Ammon's horn (tissue), 1 donor: Measurements from ENCODE around the gene C6orf47.

Experiments used
- DNase-seq: peaks from one replicate; pipeline ENCODE4 v3.0.0-alpha.2; 2016; ENCODE audit warnings: low spot score

The C6orf47 gene

DNA sequence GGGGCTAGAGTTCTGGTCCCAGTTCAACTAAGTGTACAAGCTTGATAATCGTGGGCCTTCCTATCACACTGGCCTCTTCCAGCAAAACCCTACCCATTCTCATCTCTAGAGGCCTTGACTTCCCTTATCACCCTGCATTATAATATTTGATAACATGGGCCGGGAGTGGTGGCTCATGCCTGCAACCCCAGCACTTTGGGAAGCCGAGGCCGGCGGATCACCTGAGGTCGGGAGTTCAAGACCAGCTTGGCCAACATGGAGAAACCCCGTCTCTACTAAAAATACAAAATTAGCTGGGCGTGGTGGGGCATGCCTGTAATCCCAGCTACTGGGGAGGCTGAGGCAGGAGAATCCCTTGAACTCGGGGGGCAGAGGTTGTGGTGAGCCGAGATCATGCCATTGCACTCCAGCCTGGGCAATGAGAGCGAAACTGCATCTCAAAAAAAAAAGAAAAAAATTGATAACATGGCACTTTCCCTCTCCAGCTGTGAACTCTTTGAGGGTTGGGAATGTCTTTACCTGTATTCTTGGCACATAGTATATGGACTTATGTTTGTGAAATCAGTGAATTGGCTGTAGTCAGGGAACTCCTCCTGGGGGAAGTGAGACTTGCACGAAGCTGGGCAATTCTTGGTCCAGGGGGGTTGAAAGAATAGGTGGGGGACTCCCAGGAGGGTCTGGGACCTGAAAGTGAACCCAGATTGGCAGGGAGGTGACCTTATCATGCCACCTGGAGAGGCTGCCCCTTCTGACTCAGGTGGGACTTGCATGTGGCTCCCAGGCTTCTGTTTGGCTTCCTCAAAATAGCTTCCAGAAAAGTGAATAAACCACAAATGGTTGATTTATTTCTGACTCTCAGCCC is 915 bp upstream of the C6orf47 start:
- no peak for DNase-seq

DNA sequence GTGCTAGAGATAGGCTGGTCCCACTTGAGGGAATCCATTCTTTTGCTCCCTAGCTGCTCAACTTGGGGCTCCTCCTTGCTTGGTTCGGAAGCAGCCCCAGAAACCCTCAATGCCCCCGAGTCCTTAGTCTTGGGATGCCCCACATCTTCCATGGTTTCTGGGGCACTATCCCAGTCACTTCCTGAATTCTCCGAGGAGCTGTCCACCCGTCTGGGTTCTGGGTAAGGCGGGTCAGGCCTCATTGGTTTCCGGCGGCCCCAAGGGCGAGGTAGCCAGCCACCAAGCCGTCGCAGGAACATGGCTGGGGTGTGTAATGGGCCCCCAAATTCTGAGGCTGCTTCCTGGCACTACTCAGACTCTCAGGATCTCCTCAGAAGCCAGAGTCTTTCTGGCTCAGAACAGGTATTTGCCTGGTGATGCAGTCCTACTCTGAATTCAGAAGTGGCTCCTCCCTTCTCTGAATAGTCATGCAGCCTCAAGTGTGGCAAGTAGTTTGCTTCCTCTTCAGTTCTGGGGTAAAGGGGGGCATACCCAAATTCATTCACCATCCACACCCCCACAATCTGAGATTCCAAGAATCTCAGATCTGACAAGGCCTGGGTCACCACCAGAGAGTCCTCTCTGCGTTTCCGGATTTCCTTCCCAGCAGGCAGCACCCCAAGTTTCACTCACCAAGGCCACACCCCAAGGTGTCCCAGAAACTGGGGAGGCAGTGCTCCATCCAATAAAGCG is 763 bp downstream of the C6orf47 start:
- DNase-seq, result no peak

- no peak for DNase-seq
Measured at GRCh38 chr6:31658983-31659648, 1.5 kb downstream of the C6orf47 start.

GRCh38 chr6:31658158-31658688 is 2.4 kb downstream of the C6orf47 start:
- no peak for DNase-seq

DNA sequence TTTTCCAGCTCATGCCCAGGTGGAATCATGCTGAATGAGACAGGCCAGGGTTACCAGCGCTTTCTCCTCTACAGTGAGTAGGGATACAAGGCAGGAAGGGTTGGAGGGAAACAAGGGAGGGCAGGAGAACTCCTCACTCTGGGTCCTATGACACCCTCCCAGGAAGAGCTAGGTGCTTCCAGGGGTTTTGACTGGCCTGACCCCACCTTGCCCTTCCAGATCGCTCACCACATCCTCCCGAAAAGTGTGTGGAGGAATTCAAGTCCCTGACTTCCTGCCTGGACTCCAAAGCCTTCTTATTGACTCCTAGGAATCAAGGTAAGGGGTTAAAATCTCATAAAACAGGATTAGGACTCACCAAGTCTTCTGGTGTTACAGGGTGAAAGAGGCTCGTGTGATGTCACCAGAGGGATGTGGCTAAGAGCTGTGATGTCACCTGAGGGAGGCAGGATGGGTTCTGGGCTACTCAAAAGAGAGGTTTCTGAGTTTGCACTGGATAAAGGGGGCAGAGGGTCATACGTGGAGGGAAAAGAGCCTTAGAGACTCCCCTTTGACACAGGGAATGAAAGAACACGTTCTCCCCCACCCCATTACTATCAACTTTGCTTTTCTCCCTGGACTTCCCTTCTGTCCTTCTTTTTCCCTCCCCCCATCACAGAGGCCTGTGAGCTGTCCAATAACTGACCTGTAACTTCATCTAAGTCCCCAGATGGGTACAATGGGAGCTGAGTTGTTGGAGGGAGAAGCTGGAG is 3.0 kb downstream of the C6orf47 start:
- no peak for DNase-seq

- no peak for DNase-seq
Measured at GRCh38 chr6:31655349-31656237, 5.0 kb downstream of the C6orf47 start, which contains the start of gene APOM. APOM (plus strand) TSS chr6:31655894; CDS start chr6:31655967, 73 bp downstream.

DNA sequence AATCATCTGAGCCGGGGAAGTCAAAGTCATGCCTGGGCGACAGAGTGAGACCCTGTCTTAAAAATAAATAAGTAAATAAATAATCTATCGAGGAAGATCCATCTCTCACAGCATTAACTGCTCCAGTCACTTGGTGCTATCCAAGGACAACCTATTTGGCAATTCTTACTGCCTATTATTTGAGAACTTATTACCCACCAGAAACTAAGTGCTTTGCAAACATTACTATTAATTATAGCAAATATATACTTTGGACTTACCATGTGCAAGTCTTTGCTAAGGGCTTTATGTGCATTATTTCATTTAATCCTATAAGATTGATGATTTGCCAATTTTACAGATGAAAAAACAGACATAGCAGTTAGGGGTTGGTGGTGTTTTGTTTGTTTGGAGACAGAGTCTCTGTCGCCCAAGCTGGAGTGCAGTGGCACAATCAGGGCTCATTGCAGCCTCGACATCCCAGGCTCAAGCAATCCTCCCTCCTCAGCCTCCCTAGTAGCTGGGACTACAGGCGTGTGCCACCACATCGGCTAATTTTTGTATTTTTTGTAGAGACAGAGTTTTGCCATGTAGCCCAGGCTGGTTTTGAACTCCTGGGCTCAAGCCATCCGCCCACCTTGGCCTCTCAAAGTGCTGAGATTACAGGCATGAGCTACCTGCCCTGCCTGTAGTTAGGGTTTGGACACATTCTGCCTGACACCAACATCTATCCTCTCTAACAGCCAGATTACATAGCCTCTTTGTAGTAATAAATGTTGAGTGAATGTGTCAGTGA is 5.8 kb downstream of the C6orf47 start:
- DNase-seq, result no peak

DNA sequence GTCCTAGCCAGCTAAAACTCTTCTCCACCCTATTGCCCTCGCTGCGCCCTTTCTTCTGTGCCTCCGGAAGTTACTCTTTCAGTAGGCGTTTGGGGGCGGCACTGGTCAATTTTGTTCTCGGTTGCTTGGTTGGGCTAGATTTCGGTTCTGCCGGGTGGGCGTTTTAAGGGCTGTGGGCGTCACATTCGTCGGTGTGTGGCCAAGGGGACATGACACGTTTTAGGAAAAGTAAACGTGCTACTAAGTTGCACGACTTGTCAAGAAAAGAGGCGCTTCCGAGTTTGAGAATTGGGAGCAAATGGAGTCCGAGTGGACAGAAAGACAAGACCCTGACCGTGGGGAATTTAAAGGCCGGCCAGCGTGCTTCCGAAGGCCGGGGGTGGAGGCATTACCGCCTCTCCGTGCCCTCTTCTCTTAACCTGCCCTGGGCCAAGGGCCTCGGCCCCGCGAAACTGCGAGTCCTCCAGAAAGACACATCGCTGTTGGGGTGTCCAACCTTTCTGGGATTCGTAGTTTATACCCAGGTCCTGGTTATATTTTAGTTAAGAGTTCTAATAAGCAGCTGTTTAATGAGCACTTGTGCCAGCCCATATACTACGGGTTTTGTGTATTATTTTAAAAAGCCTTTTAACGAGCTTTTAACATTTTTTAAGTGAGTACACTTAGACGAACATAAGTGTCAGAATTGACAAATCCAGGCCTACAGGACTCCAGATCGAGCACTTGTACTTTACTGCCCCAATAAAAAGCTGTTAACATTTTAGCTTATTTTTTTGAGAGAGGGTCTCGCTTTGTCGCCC is 7.5 kb downstream of the C6orf47 start:
- peak; percentile 92 for DNase-seq

DNA sequence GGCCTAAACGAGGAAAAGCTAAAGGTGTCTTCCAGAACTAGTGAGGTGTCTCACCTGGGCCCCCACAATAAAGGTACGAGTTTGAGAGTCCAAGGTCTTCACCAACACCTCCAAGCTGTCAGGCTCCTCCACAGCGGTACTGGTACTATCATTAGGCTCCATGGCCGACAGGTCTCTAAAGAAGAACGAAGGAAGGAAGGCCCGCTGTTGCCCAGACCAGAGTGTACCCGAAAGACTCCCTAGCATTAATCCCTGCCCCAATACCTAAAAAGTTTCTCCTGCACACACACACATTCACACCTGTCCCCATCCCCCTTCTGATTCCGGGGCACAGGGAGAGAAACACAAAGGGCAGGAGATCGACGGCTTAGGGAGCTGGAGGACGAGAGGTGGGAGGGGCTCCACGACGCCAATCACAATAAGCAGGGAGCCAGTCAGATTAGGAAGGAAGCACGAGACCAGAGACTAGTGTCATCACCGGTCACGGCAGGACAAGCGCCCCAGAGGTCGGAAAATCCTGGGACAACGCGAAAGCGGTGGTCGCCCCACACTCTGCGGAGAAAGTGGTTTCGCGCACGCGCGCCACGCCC is 8.9 kb downstream of the C6orf47 start:
- DNase-seq, result peak; percentile 79

DNA sequence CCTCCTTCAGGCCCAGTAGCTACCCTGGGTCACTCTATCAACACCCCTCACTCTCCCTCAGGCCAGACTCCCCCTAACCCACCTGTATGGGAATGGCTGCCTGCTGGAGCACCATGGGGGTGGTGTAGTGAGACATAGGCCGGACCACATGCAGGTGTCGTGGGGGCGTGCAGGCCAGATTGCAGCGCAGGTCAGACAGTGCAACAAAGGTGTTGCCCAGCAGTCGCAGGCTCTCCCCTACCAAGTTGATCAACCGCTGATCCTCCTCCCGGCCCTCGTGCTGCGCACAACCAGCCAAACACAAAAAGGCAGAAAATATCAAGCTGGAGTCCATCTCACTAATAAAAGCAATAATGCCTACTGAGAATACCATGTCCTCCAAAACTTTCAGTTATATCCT is 15.3 kb downstream of the C6orf47 start:
- DNase-seq, result no peak

GRCh38 chr6:31643818-31644454 is 16.6 kb downstream of the C6orf47 start:
- no peak for DNase-seq

- no peak for DNase-seq
Measured at GRCh38 chr6:31642798-31643570, 17.6 kb downstream of the C6orf47 start.

GRCh38 chr6:31641370-31641769 is 19.2 kb downstream of the C6orf47 start:
- DNase-seq, result no peak

DNA sequence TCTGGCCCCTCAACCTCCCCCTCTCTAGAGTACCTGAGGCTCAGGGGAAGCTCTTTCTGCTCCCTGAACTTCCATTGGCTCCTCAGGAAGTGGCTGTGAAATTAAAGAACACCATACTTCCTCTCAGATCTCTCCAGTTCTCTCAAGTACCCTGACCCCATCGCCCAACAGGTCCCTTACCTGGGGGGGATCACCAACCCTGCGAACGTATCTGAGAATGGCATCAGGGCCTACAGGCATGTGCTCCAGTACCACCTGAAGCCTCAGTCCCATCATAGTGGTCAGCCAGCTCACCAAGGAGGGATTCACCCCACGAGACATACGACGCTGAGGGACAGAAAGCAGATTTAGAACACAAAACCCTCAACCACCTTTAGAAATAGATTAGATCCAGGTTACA is 20.0 kb downstream of the C6orf47 start:
- no peak for DNase-seq

- no peak for DNase-seq
Measured at GRCh38 chr6:31639449-31639861, 21.1 kb downstream of the C6orf47 start.

GRCh38 chr6:31639043-31639442 is 21.5 kb downstream of the C6orf47 start:
- DNase-seq, result no peak
